DOHH2 (cell line): ENCODE measurements around the gene SYCP2.

ENCODE experiments used
- H3F3A ChIP-seq: fragments of 200-600 bp; sonication (generic), shearing (Covaris generic); 2 replicates; pipeline ENCODE4 v1.6.0; 2016; ENCODE audit warnings: antibody characterized with exemption, mild to moderate bottlenecking; ENCODE audit not compliant: control insufficient read depth, insufficient read depth
- H3K27ac ChIP-seq: fragments of 200-600 bp; sonication (generic); 2 replicates; pipeline ENCODE4 v1.5.1; 2014; ENCODE audit warnings: low read depth, mild to moderate bottlenecking, low read length, moderate library complexity
- H3K27me3 ChIP-seq: fragments of 200-600 bp; sonication (generic); 2 replicates; pipeline ENCODE4 v1.6.1; 2014; ENCODE audit warnings: mild to moderate bottlenecking, low read length, mixed read lengths; ENCODE audit not compliant: control insufficient read depth
- H3K36me3 ChIP-seq: fragments of 200-600 bp; sonication (generic); 2 replicates; pipeline ENCODE4 v1.6.1; 2014; ENCODE audit warnings: mild to moderate bottlenecking, low read length, moderate library complexity, mixed read lengths; ENCODE audit not compliant: control insufficient read depth
- H3K4me1 ChIP-seq: fragments of 200-600 bp; sonication (generic); 2 replicates; pipeline ENCODE4 v1.6.1; 2014; ENCODE audit warnings: mild to moderate bottlenecking, low read length, mixed read lengths; ENCODE audit not compliant: control insufficient read depth
- H3K4me2 ChIP-seq: fragments of 200-600 bp; sonication (generic); 2 replicates; pipeline ENCODE4 v1.6.0; 2014; ENCODE audit warnings: mild to moderate bottlenecking, low read length, moderate library complexity
- H3K4me3 ChIP-seq: fragments of 200-600 bp; sonication (generic); 2 replicates; pipeline ENCODE4 v1.5.1; 2014; ENCODE audit warnings: mild to moderate bottlenecking, low read length, mixed read lengths
- H3K79me2 ChIP-seq: fragments of 200-600 bp; sonication (generic); 2 replicates; pipeline ENCODE4 v1.6.1; 2014; ENCODE audit warnings: mild to moderate bottlenecking, low read length, mixed read lengths; ENCODE audit not compliant: control insufficient read depth
- H3K9me2 ChIP-seq: fragments of 200-600 bp; sonication (generic); replicated peaks from 2 replicates; pipeline ENCODE4 v1.6.1; 2014; ENCODE audit warnings: mild to moderate bottlenecking, low read length, mixed read lengths; ENCODE audit not compliant: control insufficient read depth
- H3K9me3 ChIP-seq: fragments of 200-600 bp; sonication (generic); 2 replicates; pipeline ENCODE4 v1.6.1; 2014; ENCODE audit warnings: antibody characterized with exemption, low read length, mixed read lengths; ENCODE audit not compliant: control insufficient read depth, insufficient read depth
- H4K20me1 ChIP-seq: fragments of 200-600 bp; sonication (generic); 2 replicates; pipeline ENCODE4 v1.6.0; 2014; ENCODE audit warnings: low read depth, mild to moderate bottlenecking, antibody characterized with exemption, low read length, moderate library complexity; ENCODE audit not compliant: control insufficient read depth, insufficient read depth
- CTCF ChIP-seq: fragments of 200-600 bp; sonication (generic); IDR thresholded peaks from one replicate; pipeline ENCODE4 v1.5.1; 2014; ENCODE audit warnings: antibody characterized with exemption, mild to moderate bottlenecking, low read depth, low read length; ENCODE audit not compliant: poor library complexity, severe bottlenecking
- EZH2phosphoT487 ChIP-seq: fragments of 200-600 bp; sonication (generic); IDR thresholded peaks from 2 replicates; pipeline ENCODE4 v1.6.1; 2017; ENCODE audit warnings: borderline replicate concordance, mild to moderate bottlenecking, antibody characterized with exemption, low read length, moderate library complexity, mixed read lengths

SYCP2 gene

GRCh38 chr20:59835448-59836395 is 97.7 kb downstream of the SYCP2 start:
- Histone ChIP-seq H3K27me3 (peaks cover 25% of the 10 kb centered on the region), H3F3A (no peaks in the 10 kb centered on the region), H3K4me1 (no peaks in the 10 kb centered on the region), H3K79me2 (no peaks in the 10 kb centered on the region), H3K36me3 (no peaks in the 10 kb centered on the region), H4K20me1 (no peaks in the 10 kb centered on the region), H3K9me3 (no peaks in the 10 kb centered on the region), H3K27ac (no peak overlapping the region), H3K9me2 (no peaks in the 10 kb centered on the region), H3K4me2 (no peak overlapping the region), H3K4me3 (no peak overlapping the region)
- TF ChIP-seq EZH2phosphoT487 (no peak), CTCF (no peak)

- no peak overlapping the region for H3K4me2 ChIP-seq
- H3K27me3 ChIP-seq = peaks cover 23% of the 10 kb centered on the region
- H3K9me2 ChIP-seq = no peaks in the 10 kb centered on the region
- H3K4me3 ChIP-seq = no peak overlapping the region
- H3K27ac ChIP-seq = no peak overlapping the region
- no peaks in the 10 kb centered on the region for H4K20me1 ChIP-seq
- TF ChIP-seq EZH2phosphoT487 (no peak), CTCF (no peak)
- no peaks in the 10 kb centered on the region for H3K79me2 ChIP-seq
- no peaks in the 10 kb centered on the region for H3K36me3 ChIP-seq
- H3K4me1 ChIP-seq = no peaks in the 10 kb centered on the region
- H3F3A ChIP-seq = no peaks in the 10 kb centered on the region
- no peaks in the 10 kb centered on the region for H3K9me3 ChIP-seq
These were observed 98.4 kb downstream of the SYCP2 start for GRCh38 chr20:59835057-59835447.

GRCh38 chr20:59832406-59833363 is 100.8 kb downstream of the SYCP2 start:
- H3K9me3 ChIP-seq = no peaks in the 10 kb centered on the region
- no peaks in the 10 kb centered on the region for H3F3A ChIP-seq
- no peaks in the 10 kb centered on the region for H3K36me3 ChIP-seq
- no peaks in the 10 kb centered on the region for H3K79me2 ChIP-seq
- no peaks in the 10 kb centered on the region for H4K20me1 ChIP-seq
- no peaks in the 10 kb centered on the region for H3K9me2 ChIP-seq
- H3K4me1 ChIP-seq = no peaks in the 10 kb centered on the region
- no peak overlapping the region for H3K27ac ChIP-seq
- no peak overlapping the region for H3K4me2 ChIP-seq
- no peak overlapping the region for H3K4me3 ChIP-seq
- no peak for TF ChIP-seq EZH2phosphoT487
- no peak for TF ChIP-seq CTCF
- H3K27me3 ChIP-seq = peaks cover 23% of the 10 kb centered on the region
